ENCODE results near the gene SPDEF.

GRCh38 chr6:34536959-34537848, 18.9 kb downstream of the SPDEF start:
- TF ChIP-seq CTCF (IDR thresholded peaks at IDR 0.05): no peak
- no peak for TF ChIP-seq POLR2AphosphoS5 (IDR thresholded peaks at IDR 0.05)
- no peak for TF ChIP-seq EP300 (IDR thresholded peaks at IDR 0.05)

Measured in sigmoid colon (tissue), 4 donors.